ENCODE results near the gene ADGRG1.

DNA sequence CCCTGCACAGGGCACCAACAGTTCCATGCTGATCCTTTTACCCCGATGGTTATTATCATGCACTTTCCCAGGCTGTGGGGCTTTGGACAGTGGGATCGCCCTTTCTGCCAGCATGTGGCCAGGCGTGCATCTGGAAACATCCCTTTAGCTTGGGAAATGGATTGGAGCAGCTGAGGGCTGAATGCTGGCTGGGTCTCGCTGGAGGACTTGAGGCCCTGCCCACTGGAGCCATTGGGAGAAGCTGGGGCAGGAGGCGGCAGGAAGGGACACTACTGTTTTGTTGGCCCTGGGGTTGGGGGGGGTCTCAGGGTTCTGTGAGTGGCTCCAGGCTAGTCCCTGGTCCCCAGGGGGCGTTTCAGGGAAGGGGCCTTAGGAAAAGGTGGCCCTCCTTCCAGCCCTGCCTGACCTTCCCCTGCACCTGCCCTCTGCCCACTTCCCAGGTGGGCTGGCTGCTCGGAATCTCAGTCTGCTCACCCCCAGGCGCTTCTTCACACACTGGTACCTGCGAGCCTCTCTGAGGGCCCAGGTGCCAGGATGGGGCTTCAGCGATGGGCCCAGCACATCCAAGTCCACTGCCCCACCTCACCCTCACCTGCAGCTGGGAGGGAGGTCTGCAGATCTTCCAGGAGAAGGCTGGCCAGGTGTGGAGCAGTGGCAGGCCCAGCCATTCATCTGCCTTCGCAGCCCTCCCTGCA is 38.1 kb downstream of the ADGRG1 start:
- TF ChIP-seq, protein P1, sequence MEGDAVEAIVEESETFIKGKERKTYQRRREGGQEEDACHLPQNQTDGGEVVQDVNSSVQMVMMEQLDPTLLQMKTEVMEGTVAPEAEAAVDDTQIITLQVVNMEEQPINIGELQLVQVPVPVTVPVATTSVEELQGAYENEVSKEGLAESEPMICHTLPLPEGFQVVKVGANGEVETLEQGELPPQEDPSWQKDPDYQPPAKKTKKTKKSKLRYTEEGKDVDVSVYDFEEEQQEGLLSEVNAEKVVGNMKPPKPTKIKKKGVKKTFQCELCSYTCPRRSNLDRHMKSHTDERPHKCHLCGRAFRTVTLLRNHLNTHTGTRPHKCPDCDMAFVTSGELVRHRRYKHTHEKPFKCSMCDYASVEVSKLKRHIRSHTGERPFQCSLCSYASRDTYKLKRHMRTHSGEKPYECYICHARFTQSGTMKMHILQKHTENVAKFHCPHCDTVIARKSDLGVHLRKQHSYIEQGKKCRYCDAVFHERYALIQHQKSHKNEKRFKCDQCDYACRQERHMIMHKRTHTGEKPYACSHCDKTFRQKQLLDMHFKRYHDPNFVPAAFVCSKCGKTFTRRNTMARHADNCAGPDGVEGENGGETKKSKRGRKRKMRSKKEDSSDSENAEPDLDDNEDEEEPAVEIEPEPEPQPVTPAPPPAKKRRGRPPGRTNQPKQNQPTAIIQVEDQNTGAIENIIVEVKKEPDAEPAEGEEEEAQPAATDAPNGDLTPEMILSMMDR (IDR thresholded peaks at IDR 0.05): no peak
- TF ChIP-seq EZH2 (IDR thresholded peaks at IDR 0.05; ENCODE audit: borderline replicate concordance, insufficient read depth, low read depth, low read length, poor library complexity, severe bottlenecking): no peak

Data from B cell (primary cell).